NCI-H226 (cell line): ENCODE results near the gene SH3RF3.
"Not testable (repeated sequence)": the region's sequence is repeated elsewhere in the genome, so short reads cannot be mapped to it uniquely, and the experiment has no call there.

Experiments used
- DNase-seq: peaks from one replicate; pipeline ENCODE4 v3.0.0-alpha.2; 2015

Gene SH3RF3

DNA sequence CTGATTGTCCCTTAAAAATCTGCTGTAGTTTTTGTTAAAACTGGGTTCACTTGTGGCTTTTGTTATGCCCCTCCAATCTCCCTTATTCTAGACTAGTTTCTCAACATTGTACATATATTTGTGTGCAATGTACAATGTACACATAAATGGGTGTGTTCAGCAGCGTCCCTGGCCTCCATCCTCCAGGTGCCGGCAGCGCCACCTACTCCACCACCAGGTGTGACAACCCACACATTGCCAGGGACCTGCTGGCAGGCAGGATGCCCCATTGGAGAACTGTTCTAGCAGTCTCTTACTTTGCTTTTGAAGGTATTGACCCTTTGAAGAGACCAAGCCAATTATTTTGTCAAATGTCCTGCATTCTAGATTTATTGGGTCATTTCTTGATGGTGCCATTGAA, 75.4 kb downstream of the SH3RF3 start:
- no peak for DNase-seq

DNA sequence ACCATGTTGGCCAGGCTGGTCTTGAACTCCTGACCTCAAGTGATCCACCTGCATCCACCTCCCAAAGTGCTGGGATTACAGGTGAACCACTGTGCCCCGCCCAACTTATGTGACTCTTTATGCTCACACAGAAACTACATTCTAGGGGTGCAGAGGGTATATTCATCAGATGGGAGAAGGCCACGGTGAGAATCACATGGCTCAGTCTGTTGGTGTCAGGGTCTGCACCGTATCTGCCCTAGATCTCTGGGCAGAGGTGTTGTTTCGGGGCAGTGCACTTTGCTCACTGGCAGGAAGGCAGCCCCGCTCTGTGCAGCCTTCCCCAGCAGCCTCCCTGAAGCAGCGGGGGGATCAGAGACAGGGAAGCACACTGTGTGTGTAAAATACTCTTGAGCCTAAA, 76.4 kb downstream of the SH3RF3 start:
- no peak for DNase-seq

- DNase-seq, result no peak
These were observed 77.7 kb downstream of the SH3RF3 start for GRCh38 chr2:109206569-109207146.

- DNase-seq, result no peak
These were observed 78.2 kb downstream of the SH3RF3 start for GRCh38 chr2:109207176-109207575.

DNA sequence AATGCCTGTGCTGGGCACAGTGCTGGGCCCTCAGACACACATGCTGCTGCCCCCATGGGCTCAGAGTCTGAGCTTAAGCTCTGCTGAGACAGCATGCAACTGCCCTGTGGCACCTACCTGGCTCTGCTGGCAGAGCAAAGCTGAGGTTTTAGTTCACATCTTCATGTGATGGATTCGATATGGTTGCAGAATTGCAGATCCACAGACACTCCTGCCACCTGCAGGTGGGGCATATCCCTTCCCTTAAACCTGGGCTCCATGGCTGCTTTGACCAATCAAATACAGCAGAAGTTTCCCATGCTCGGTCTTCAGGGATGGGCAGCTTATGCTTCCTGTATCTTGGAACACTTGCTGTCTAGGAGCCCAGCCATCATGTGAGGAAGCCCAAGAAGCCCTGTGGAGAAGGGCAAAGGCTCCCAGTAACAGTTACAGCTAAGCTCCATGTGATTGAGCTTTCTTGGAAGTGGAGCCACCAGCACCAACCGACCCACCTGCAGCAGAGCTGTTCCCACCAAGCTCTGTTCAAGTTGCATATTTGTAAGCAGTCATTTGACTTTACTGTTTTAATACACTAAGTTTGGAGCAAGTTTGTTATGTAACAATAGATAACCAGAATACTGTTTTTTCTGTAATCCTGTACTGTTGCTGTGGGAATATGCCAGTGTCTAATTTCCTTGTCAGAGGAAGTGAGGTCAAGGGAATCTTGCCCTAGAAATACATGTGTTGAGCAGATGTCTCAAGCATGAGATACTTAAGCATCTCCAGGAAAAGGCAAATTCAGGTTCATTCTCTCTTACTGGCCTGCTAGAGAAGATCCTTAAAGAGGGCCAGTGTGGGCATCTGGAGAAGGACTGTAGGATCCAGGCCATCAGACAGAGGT, 79.3 kb downstream of the SH3RF3 start:
- DNase-seq, result no peak

DNA sequence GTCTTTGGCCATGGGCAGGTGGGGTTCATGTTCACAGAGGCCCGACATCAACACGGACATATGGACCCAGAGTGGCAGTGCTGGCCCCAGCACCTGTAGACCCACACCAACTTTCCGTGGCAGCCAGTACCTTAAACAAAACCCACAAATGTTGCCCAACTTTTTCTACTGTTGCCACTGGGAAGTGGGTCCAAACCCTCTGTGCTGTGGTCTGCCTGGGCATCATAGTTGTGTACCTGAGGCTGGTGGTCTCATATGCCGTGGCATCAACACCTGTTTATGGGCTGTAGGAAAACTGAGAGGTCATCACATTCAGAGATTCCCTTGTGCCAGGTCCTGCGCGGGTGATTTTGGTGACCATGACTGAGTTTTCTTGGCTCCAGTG, 79.9 kb downstream of the SH3RF3 start:
- DNase-seq, result no peak

DNA sequence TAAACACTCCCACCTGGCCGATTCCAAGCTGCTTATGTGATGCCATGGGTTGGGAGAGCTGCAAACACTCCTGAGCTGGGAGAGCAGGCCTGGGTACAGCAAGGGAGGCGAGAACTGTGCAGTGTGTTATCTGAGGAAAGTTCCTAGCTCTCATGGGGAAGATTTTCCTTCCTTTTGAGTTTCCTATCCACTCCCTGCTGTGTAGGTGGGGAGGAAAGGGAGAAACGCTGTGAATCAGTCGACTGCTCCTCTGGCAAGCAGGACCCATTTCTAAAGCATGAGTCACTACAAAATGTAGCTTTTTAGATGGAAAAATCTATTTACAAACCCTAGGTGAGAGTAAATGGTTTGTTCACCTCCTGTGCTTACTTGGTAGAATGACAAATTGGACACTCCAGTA, 80.4 kb downstream of the SH3RF3 start:
- DNase-seq, result peak; percentile 82

GRCh38 chr2:109209941-109210340, 80.9 kb downstream of the SH3RF3 start:
- DNase-seq, result no peak

- peak; percentile 29 for DNase-seq
These were observed 81.6 kb downstream of the SH3RF3 start for GRCh38 chr2:109210431-109211200.

DNA sequence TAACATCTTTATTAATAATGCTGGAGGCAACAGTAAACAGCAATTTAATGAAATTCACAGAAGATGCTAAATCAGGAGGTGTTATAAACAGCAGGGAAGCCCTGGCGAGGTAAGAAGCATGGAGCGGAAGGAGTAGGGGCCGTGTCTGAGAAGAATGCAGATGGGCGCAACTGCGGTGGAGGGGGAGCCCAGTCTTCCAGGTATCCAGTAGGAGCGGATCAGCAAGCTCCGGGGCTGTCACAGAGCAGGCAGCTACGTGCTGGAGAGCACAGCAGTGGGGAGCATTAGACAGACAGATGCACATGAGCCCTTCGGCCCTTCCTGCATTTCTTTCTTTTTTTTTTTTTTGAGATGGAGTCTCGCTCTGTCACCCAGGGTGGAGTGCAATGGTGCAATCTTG, 82.3 kb downstream of the SH3RF3 start:
- no peak for DNase-seq

GRCh38 chr2:109212836-109213563, 84.0 kb downstream of the SH3RF3 start:
- DNase-seq, result no peak

DNA sequence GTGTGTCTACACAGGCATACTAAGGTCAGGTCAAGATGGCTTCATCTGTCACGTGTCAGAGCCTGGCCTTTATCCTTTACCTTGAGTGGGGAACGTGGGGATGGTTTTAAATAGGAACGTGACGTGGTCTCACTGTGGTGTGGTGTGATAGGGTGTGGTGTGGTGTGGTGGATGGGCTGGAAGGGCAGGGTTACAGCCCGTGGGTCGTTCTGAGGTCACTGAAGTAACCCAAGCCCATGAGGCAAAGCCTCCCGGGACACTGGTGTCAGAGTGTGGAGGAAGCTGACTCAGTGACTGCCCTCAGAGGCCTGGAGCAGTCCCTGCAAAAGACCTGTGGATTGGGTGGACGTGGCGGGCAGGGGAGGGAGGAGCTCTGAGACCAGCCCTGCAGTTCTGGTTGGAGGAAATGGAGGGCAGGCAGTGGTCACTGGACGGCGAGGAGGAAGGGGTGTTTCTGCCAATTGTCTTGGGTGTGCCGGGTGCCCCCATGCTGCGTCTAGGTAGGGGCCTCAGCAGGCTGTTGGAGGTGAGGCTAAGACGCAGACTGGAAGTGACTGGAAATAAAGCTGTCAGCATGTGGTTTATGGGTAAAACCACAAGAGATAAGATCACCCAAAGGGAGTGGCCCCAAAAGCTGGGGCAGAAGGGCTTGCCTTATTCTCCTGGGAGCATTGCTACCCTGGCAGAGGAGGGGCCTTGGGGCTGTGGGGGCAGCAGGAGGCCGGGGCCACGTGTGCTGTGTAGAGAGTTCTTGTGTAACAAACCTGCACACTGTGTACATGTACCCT, 84.8 kb downstream of the SH3RF3 start:
- peak; percentile 86 for DNase-seq

- no peak for DNase-seq
These were observed 85.8 kb downstream of the SH3RF3 start for GRCh38 chr2:109214651-109215371.

GRCh38 chr2:109215866-109216265, 86.9 kb downstream of the SH3RF3 start:
- no peak for DNase-seq

- DNase-seq, result no peak
These were observed 87.3 kb downstream of the SH3RF3 start for GRCh38 chr2:109216332-109216731.

DNA sequence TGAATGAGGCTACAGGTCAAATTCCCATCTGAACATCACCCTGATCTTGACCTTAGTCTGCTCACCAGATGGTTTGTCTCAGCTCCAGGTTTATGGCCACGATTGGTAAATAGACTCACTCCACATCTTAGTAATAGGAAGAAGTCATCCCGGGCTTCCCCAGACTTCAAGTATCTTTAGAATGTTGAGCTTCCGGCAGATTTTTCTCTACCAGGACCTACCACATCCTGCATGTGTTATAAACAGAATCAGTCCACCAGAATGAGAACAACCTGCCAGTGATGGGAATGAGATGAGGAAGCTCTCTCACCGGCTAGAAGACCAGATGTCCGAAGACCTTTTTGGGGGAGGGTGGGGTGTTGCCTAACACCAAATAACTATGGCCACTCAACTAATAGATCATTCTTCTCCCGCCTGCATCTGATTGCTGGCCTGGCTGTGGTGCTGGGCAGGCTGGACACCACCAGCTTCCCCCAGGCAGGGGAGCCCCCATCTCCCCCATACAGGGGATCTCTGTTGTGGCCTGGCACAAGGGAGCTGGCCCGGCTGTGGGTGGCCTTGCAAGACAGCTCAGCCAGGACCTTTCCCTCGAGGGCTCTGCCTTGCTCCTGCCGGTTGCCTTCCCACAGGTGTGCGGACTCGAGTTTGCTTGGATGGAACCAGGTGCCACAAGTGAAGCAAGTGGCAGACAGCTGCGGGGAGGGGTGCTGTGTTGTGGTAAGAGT, 88.5 kb downstream of the SH3RF3 start:
- DNase-seq, result peak; percentile 38

DNA sequence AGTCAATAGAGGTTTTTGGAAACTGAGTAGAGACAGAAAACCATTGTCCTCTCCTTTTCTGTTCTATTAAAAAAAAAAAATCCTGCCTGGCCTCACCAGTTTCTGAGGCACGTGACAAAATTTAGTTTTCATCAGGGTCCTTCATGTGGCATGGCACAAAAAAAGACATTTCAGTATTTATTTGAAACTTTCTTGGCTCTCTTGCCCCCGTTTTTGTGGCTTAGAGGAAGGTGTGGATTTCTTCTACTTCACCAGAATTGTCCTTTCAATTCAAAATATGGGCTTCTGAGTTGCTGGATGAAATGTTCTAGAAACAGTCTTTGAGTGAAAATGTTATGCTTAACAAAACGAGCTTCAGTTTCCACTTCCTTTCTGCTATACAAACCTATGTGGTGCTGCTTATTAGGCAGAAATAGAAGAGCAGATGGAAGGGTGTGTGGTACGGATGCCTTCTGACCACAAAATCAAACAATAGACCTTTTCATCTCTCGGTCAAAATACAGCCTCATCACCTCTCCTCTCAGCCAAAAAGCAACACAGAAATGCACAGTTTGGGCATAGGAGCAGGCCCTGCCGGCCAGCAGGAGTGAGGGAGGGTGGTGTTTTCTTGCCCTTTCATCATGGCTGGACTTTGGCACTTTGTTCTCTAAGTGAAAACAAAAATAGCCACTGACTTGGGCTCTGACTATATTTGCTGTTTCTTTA, 89.2 kb downstream of the SH3RF3 start:
- no peak for DNase-seq

DNA sequence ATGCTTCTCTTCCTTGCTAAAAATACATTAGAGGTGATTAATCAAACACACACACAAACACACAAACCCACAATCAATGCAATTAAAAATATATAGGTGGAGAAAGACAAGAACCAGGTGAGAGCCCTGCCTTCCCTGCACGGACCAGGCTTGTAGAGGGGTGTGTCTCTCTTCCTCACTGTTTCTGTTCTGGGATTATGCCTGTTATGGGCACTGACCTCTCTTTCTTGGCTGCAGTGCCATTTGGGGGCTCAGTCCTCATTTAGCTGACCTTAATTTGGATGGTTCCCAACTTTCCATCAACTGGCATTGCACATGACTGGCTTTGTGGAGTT, 89.8 kb downstream of the SH3RF3 start:
- no peak for DNase-seq

- no peak for DNase-seq
These were observed 91.9 kb downstream of the SH3RF3 start for GRCh38 chr2:109220860-109221259.

GRCh38 chr2:109221316-109221715, 92.3 kb downstream of the SH3RF3 start:
- not testable (repeated sequence) for DNase-seq
